ENCODE measurements around the gene PTPRN2. TPM values are rescaled to one million over a fixed set of nuclear protein-coding genes. Genes with fewer than 3 reads are reported as not detected.

PTPRN2 gene
- total RNA-seq, 1 donor from 2014 or later, result 0.41 TPM

DNA sequence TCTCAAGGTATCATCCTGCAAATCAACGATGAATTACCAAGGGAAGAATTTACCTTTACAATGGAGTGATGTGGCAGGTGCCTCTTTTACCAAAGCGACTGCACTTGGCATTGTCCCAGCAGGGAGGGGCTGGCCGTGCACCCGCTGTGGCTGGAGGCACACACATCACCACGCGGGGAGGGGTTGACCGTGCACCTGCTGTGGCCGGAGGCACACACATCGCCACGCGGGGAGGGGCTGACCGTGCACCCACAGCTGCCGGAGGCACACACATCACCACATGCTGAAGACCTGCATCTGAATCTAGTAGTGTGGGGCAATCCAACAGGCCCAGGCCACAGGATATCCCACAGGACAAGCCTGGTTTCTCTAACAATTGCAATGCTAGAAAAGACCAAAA, 757.3 kb downstream of the PTPRN2 start:
- Mint-ChIP-seq H3K4me3 (no peak overlapping the region), H3K36me3 (ENCODE audit: low read depth) (no peaks in the 10 kb centered on the region), H3K4me1 (ENCODE audit: low read depth) (no peaks in the 10 kb centered on the region), H3K9me3 (no peaks in the 10 kb centered on the region), H3K27ac (no peak overlapping the region), H3K27me3 (ENCODE audit: insufficient read depth) (peaks cover 3% of the 10 kb centered on the region)
- DNase-seq (ENCODE audit: low spot score), result no peak
- intact Hi-C loops (cut with micrococcal nuclease), result no loop called here

DNA sequence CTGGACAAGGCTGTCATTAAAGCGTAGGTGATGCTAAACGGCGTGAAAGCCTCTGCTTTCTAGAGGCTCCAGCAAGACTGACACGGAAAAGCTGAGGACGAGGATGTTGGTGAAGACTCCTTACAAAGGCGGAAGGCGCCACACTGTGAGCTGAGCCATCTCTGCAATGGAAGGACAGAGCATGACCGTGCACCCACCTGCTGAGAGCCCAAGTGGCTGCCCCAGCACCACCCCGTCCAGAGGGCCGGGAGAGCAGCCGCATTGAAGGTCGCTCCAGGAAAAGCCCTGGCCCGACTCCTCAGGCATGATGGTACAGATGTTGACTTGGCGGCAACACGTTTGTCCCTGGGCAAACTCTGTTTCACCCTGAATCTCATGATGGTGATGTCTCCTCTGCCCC, 758.1 kb downstream of the PTPRN2 start:
- no peak for DNase-seq (ENCODE audit: low spot score)
- Mint-ChIP-seq H3K4me3 (no peak overlapping the region), H3K4me1 (ENCODE audit: low read depth) (no peaks in the 10 kb centered on the region), H3K36me3 (ENCODE audit: low read depth) (no peaks in the 10 kb centered on the region), H3K27ac (no peak overlapping the region), H3K9me3 (no peaks in the 10 kb centered on the region), H3K27me3 (ENCODE audit: insufficient read depth) (peaks cover 3% of the 10 kb centered on the region)
- intact Hi-C loops (cut with micrococcal nuclease), result no loop called here

DNA sequence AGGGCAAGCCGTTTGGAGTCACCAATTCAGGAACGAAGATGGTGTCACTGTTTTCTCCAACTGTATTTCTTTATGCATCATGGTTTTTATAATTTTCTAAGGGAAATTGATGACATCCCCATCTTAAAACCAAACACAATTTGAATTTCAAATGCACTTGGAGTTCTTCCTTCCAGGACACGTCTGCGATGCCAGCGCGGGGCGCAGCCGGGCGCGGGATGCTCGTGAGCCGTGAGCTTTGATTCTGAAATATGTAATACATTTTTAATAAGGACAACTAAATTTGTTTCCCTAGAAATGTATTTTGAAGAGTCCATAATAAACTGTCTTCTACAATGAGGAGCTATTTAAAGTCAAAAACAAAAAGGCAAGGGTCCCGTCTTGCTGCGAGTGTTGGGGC, 758.7 kb downstream of the PTPRN2 start:
- intact Hi-C loops (cut with micrococcal nuclease), result no loop called here

DNA sequence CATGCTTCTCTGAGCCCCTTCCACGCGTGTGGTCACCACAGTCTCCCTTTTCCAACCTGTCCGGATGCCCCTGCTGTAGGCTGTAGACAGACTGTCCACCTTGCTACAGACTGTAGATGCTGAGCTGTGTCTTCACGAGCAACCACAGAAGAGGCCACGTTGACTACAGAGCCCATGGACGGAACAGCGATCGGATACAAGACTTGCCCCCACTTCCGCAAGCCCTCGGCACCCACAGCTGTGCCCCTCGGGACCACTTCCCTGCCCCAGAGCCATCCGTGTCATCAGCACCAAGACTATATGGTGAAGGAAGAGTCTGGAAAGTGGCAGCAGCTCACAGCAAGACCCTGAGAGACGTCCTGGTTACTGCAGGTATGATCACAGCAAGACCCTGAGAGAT, 759.4 kb downstream of the PTPRN2 start:
- H3K9me3 Mint-ChIP-seq, result no peaks in the 10 kb centered on the region
- DNase-seq (ENCODE audit: low spot score), result no peak
- H3K27ac Mint-ChIP-seq, result no peak overlapping the region
- intact Hi-C loops (cut with micrococcal nuclease), result no loop called here
- H3K36me3 Mint-ChIP-seq (ENCODE audit: low read depth), result no peaks in the 10 kb centered on the region
- H3K27me3 Mint-ChIP-seq (ENCODE audit: insufficient read depth), result peaks cover 3% of the 10 kb centered on the region
- no peak overlapping the region for H3K4me3 Mint-ChIP-seq
- H3K4me1 Mint-ChIP-seq (ENCODE audit: low read depth), result no peaks in the 10 kb centered on the region

More for the DNA sequence above, 758.7 kb downstream of the PTPRN2 start:
- no peak overlapping the region for H3K27ac Mint-ChIP-seq
- DNase-seq (ENCODE audit: low spot score), result no peak
- H3K9me3 Mint-ChIP-seq, result no peaks in the 10 kb centered on the region
- peaks cover 3% of the 10 kb centered on the region for H3K27me3 Mint-ChIP-seq (ENCODE audit: insufficient read depth)
- no peak overlapping the region for H3K4me3 Mint-ChIP-seq
- H3K4me1 Mint-ChIP-seq (ENCODE audit: low read depth), result no peaks in the 10 kb centered on the region
- no peaks in the 10 kb centered on the region for H3K36me3 Mint-ChIP-seq (ENCODE audit: low read depth)

DNA sequence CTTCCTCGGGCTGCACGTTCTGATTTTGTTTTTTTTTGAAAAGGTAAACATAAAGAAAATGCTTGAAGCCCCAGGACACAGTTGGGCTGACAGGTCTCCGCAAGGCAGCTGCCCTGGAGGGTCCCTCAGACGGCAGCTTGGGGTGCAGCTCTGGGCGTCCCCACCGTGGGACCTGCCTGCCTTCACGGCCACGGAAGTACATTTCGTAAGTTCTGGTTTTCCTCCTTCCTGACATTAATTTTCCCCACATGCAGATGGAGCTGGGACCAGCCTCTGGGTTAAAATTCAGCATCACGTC, 759.8 kb downstream of the PTPRN2 start:
- intact Hi-C loops (cut with micrococcal nuclease), result no loop called here
- H3K4me3 Mint-ChIP-seq, result no peak overlapping the region
- H3K27me3 Mint-ChIP-seq (ENCODE audit: insufficient read depth), result peaks cover 3% of the 10 kb centered on the region
- no peak for DNase-seq (ENCODE audit: low spot score)
- H3K4me1 Mint-ChIP-seq (ENCODE audit: low read depth), result no peaks in the 10 kb centered on the region
- H3K9me3 Mint-ChIP-seq, result no peaks in the 10 kb centered on the region
- H3K27ac Mint-ChIP-seq, result no peak overlapping the region
- no peaks in the 10 kb centered on the region for H3K36me3 Mint-ChIP-seq (ENCODE audit: low read depth)

DNA sequence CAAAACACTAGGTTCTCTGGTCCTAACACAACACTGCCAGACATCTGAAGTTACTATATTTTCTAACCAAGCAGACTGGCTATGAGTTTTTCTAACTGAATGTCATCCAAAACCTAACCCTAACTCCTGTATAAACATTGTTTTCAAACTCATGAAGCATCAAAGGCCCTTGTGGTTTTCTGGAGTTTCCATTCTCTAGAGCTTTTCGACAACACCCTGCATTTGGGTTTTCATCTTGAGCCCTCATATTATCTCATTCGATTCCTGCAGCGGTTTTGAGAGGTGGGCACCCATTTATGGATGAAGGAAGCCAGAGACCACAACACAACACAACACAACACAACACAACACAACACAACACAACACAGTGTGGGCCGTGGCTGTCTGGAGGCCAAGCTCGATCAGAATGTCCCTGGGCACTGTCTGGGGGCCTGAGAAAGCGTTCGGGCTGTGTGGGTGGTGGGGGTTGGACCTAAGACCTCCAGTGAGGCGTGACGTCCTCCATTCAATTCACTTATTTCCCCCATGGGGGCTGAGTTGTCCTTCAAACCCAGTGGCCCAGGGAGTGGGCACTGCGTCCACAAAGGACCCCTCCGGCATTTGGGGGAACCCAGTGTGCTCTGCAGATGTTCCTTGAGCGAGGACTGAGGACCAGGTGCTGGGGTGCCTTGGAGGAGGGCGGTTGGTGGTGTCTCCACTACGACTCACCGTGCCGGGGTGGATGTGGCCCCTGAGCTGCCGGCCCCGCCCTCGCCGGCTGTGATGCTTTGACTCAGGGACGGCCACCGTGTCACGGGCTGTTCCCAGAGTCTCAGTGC, 760.4 kb downstream of the PTPRN2 start:
- no peak overlapping the region for H3K27ac Mint-ChIP-seq
- H3K4me1 Mint-ChIP-seq (ENCODE audit: low read depth), result no peaks in the 10 kb centered on the region
- intact Hi-C loops (cut with micrococcal nuclease), result no loop called here
- H3K27me3 Mint-ChIP-seq (ENCODE audit: insufficient read depth), result peaks cover 3% of the 10 kb centered on the region
- H3K9me3 Mint-ChIP-seq, result no peaks in the 10 kb centered on the region
- DNase-seq (ENCODE audit: low spot score), result no peak
- no peaks in the 10 kb centered on the region for H3K36me3 Mint-ChIP-seq (ENCODE audit: low read depth)
- H3K4me3 Mint-ChIP-seq, result no peak overlapping the region

DNA sequence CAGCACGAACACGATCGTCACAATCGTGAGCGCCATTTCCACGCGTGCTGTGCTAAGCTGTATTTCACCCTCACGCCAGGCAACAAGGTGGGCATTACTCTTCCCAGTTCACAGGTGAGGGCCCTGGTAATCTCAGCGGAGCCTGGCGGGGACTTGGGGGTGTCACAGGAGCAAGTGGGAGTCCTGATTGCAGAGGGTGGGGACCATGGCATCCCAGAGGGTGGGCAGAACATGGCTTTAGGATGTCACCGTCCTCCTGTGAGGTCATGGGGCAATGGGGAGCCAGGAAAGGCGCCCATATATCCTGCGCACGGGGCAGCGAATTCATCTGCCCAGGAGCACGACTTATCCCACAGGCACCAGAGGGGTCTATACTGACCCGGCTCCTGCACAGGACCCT, 761.1 kb downstream of the PTPRN2 start:
- Mint-ChIP-seq H3K4me1 (ENCODE audit: low read depth) (no peaks in the 10 kb centered on the region), H3K27ac (no peak overlapping the region), H3K4me3 (no peak overlapping the region), H3K36me3 (ENCODE audit: low read depth) (no peaks in the 10 kb centered on the region), H3K9me3 (no peaks in the 10 kb centered on the region), H3K27me3 (ENCODE audit: insufficient read depth) (peaks cover 3% of the 10 kb centered on the region)
- intact Hi-C loops (cut with micrococcal nuclease), result no loop called here
- DNase-seq (ENCODE audit: low spot score), result no peak

DNA sequence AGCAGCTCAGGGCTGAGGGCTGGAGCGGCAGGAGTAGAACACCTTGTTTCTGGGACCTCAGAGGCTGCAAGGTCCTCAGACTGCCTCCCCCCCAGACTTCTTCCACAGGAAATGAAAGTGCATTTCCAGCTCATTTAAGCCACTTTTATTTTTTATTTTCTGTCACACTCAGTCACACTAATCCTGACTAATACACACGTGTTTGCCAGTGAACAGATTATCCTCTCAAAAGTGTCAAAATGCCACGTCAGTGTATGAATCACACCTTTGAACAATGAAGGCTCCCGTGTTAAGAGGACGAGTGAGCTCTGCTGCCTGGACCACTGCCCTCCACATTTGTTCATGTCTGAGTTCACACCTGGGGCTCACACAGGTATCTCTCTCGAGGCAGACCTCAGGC, 762.3 kb downstream of the PTPRN2 start:
- intact Hi-C loops (cut with micrococcal nuclease), result no loop called here

DNA sequence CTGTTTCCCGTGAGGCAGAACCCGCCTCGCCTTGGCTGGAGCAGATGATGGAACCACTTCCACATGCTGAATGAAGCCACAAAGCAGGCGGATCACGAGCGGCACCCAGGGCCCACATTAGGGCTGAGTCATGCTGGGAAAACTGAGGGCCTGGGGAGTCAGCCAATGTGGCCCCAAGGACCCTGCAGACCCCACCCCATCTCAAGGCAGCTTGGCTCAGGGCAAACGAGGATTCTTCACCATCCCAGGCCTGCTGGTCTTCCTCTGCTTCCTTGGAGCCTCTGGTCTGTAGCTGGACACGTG, 762.9 kb downstream of the PTPRN2 start:
- H3K4me3 Mint-ChIP-seq, result no peak overlapping the region
- no peak overlapping the region for H3K27ac Mint-ChIP-seq
- no peaks in the 10 kb centered on the region for H3K9me3 Mint-ChIP-seq
- H3K4me1 Mint-ChIP-seq (ENCODE audit: low read depth), result no peaks in the 10 kb centered on the region
- H3K36me3 Mint-ChIP-seq (ENCODE audit: low read depth), result no peaks in the 10 kb centered on the region
- intact Hi-C loops (cut with micrococcal nuclease), result no loop called here
- no peak for DNase-seq (ENCODE audit: low spot score)
- H3K27me3 Mint-ChIP-seq (ENCODE audit: insufficient read depth), result peaks cover 3% of the 10 kb centered on the region

More for the DNA sequence above, 762.3 kb downstream of the PTPRN2 start:
- Mint-ChIP-seq H3K27me3 (ENCODE audit: insufficient read depth) (peaks cover 3% of the 10 kb centered on the region), H3K4me1 (ENCODE audit: low read depth) (no peaks in the 10 kb centered on the region), H3K9me3 (no peaks in the 10 kb centered on the region), H3K27ac (no peak overlapping the region), H3K4me3 (no peak overlapping the region), H3K36me3 (ENCODE audit: low read depth) (no peaks in the 10 kb centered on the region)
- DNase-seq (ENCODE audit: low spot score), result no peak

DNA sequence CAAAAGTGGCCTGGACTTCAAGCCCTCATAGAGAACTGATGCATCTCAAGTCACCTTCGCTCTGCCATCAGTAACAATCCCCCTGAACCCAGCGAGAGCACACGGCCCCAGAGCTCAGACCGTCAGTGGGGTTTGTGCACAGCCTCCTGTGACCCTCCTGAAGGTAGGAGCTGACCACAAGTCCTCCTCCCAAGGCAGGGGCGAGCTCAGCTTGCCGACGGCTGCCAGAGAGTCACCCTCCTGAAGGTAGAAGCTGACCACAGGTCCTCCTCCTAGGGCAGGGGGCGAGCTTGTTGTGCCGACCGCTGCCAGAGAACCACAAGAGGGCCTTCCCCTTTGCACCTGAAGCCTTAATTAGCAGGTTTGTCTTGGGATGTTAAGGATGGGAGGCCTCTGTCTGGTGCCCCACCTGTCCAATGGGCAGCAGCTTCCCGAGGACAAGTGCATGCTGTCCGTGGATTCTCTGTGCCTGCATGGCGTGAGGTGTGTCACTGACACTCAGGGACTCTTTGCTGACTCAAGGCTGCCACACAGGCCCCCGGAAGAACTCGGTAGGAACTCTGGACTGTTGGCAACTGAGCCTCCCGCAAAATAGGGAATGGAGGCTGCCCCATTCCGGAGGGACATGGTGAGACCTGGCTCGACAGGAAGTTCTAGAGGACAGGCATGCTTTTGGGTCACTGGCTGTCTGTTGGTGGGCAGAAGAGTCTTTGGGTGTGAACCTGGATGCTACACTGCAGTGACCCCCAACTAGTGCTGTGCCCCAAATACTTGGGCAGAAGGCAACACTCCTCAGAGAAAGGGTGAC, 763.4 kb downstream of the PTPRN2 start:
- no peak for DNase-seq (ENCODE audit: low spot score)
- H3K27me3 Mint-ChIP-seq (ENCODE audit: insufficient read depth), result peaks cover 3% of the 10 kb centered on the region
- no peak overlapping the region for H3K27ac Mint-ChIP-seq
- H3K4me3 Mint-ChIP-seq, result no peak overlapping the region
- H3K9me3 Mint-ChIP-seq, result no peaks in the 10 kb centered on the region
- H3K4me1 Mint-ChIP-seq (ENCODE audit: low read depth), result no peaks in the 10 kb centered on the region
- intact Hi-C loops (cut with micrococcal nuclease), result no loop called here
- no peaks in the 10 kb centered on the region for H3K36me3 Mint-ChIP-seq (ENCODE audit: low read depth)

DNA sequence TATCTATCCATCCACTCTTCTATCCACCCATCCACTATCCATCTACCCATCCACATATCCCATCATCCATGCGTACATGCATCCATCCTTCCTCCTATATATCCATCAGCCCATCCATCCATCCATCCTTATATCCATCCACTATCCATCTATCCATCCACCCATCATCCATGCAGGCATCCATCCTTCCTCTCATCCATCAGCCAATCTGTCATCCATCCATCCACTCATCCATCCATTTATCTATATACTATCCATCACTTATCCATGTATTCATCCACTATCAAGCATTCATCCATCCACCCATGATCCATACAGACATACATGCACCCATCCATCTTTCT, 765.0 kb downstream of the PTPRN2 start:
- no peaks in the 10 kb centered on the region for H3K36me3 Mint-ChIP-seq (ENCODE audit: low read depth)

DNA sequence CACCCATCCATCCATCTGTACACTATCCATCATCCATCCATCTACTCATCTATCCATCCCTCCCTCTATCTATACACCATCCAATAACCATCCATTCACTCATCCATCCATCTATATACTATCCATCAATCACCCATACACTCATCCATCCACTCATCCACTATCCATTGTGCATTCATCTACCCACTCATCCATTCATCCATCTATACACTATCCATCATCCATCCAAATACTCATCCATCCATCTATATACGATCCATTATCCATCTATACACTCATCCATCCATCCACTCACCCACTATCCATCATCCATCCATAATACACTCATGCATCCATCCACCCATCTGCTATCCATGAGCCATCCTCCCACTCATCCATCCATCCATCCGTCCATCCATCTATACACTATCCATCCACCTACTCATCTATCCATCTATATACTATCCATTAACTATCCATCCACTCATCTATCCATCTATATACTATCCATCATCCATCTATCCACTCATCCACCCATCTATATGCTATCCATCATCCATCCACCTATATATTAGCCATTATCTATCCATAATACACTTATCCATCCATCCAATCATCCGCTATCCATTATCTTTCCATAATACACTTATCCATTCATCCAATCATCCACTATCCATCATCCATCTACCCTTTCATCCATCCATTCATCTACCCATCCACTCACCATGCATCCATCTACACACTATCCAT, 765.5 kb downstream of the PTPRN2 start:
- H3K27me3 Mint-ChIP-seq (ENCODE audit: insufficient read depth), result no peaks in the 10 kb centered on the region
- DNase-seq (ENCODE audit: low spot score), result no peak
- H3K4me1 Mint-ChIP-seq (ENCODE audit: low read depth), result no peaks in the 10 kb centered on the region
- H3K36me3 Mint-ChIP-seq (ENCODE audit: low read depth), result no peaks in the 10 kb centered on the region
- intact Hi-C loops (cut with micrococcal nuclease), result no loop called here
- no peak overlapping the region for H3K4me3 Mint-ChIP-seq
- no peak overlapping the region for H3K27ac Mint-ChIP-seq
- peaks cover 5% of the 10 kb centered on the region for H3K9me3 Mint-ChIP-seq

More for the DNA sequence above, 765.0 kb downstream of the PTPRN2 start:
- Mint-ChIP-seq H3K4me1 (ENCODE audit: low read depth) (no peaks in the 10 kb centered on the region), H3K9me3 (peaks cover 4% of the 10 kb centered on the region), H3K27me3 (ENCODE audit: insufficient read depth) (no peaks in the 10 kb centered on the region), H3K4me3 (no peak overlapping the region), H3K27ac (no peak overlapping the region)
- intact Hi-C loops (cut with micrococcal nuclease), result no loop called here
- no peak for DNase-seq (ENCODE audit: low spot score)

DNA sequence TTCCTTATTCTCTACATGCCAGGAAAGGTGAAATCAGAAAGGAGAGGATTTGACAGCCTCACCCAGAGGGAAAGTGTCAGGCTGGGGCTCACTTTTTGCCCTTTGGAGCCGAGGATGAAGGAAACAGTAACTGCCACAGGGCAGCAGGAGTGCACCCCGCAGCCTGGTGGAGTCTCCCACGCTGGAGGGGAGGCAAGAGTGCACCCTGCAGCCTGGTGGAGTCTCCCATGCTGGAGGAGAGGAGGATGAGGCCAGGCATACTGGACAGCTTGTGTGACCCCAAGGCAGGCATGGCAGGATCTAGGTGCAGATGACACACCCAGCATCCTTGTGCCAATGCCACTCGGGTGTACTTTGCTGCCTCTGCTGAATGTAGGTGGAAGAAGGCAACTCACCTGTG, 766.8 kb downstream of the PTPRN2 start:
- no peak overlapping the region for H3K4me3 Mint-ChIP-seq
- no peaks in the 10 kb centered on the region for H3K36me3 Mint-ChIP-seq (ENCODE audit: low read depth)
- peaks cover 5% of the 10 kb centered on the region for H3K9me3 Mint-ChIP-seq
- intact Hi-C loops (cut with micrococcal nuclease), result no loop called here
- H3K4me1 Mint-ChIP-seq (ENCODE audit: low read depth), result no peaks in the 10 kb centered on the region
- H3K27ac Mint-ChIP-seq, result no peak overlapping the region
- H3K27me3 Mint-ChIP-seq (ENCODE audit: insufficient read depth), result no peaks in the 10 kb centered on the region
- no peak for DNase-seq (ENCODE audit: low spot score)

Data from activated T-helper 1 cell treated with anti-CD3 and anti-CD28 coated beads, Interleukin-12 subunit alpha, Interleukin-12 subunit beta, Interleukin-2, Interleukin-4 antibody, amounts not matched to agents 30 ng/mL and 10 ng/mL and 1 ng/mL, durations not matched to agents 14 hours and 24 hours and 36 hours (primary cell).